ENCODE measurements around the gene SNRPA. TPM values are rescaled to one million over a fixed set of nuclear protein-coding genes. Genes with fewer than 3 reads are reported as not detected.
A peak's percentile ranks its signal among the peaks of the same experiment; 100 is the strongest.

Gene SNRPA
- total RNA-seq, 1 experiment from 2014 or later: 160 TPM

- peak overlapping the region; percentile 95 for H3K27ac Mint-ChIP-seq (ENCODE audit: low read depth, unreplicated experiment)
- ChIA-PET CTCF (interaction anchor here (0.7 kb wide), 1 partner anchor 22 kb away, joined by 3 read pairs; no protein-coding TSS in a partner anchor), POLR2A (interaction anchor here (0.6 to 2.4 kb wide), 33 partner anchors 9 to 1282 kb away, joined by 3 to 79 read pairs (median 5); partner anchors contain the start of genes ACTMAP, AXL, BLVRB and EGLN2)
- peaks cover 57% of the 10 kb centered on the region for H3K36me3 Mint-ChIP-seq (ENCODE audit: insufficient read depth, unreplicated experiment)
- peak overlapping the region; percentile 92 for H3K4me3 Mint-ChIP-seq (ENCODE audit: unreplicated experiment)
- BruUV-seq (replicated peaks): TSS peak; percentile 28
- H3K9me3 Mint-ChIP-seq (ENCODE audit: unreplicated experiment): no peaks in the 10 kb centered on the region
- no peaks in the 10 kb centered on the region for H3K27me3 Mint-ChIP-seq (ENCODE audit: insufficient read depth, unreplicated experiment)
- peaks cover 45% of the 10 kb centered on the region for H3K4me1 Mint-ChIP-seq (ENCODE audit: insufficient read depth, unreplicated experiment)
- intact Hi-C loops (cut with micrococcal nuclease): loop anchor here (2.0 kb wide), 1 partner anchor 33 kb away; the partner anchor contains the start of genes ACTMAP and SNRPA
- no peak for DNase-seq (ENCODE audit: unreplicated experiment)
- TF ChIP-seq, protein P1, sequence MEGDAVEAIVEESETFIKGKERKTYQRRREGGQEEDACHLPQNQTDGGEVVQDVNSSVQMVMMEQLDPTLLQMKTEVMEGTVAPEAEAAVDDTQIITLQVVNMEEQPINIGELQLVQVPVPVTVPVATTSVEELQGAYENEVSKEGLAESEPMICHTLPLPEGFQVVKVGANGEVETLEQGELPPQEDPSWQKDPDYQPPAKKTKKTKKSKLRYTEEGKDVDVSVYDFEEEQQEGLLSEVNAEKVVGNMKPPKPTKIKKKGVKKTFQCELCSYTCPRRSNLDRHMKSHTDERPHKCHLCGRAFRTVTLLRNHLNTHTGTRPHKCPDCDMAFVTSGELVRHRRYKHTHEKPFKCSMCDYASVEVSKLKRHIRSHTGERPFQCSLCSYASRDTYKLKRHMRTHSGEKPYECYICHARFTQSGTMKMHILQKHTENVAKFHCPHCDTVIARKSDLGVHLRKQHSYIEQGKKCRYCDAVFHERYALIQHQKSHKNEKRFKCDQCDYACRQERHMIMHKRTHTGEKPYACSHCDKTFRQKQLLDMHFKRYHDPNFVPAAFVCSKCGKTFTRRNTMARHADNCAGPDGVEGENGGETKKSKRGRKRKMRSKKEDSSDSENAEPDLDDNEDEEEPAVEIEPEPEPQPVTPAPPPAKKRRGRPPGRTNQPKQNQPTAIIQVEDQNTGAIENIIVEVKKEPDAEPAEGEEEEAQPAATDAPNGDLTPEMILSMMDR (IDR thresholded peaks at IDR 0.05; ENCODE audit: unreplicated experiment): no peak
Measured at GRCh38 chr19:40717325-40717879, 33.6 kb upstream of the SNRPA start.

- peaks cover 50% of the 10 kb centered on the region for H3K4me1 Mint-ChIP-seq (ENCODE audit: insufficient read depth, unreplicated experiment)
- H3K36me3 Mint-ChIP-seq (ENCODE audit: insufficient read depth, unreplicated experiment): peaks cover 60% of the 10 kb centered on the region
- no TSS peak for BruUV-seq (replicated peaks)
- H3K27me3 Mint-ChIP-seq (ENCODE audit: insufficient read depth, unreplicated experiment): no peaks in the 10 kb centered on the region
- TF ChIP-seq, protein P1 (IDR thresholded peaks at IDR 0.05; ENCODE audit: unreplicated experiment): no peak
- intact Hi-C loops (cut with micrococcal nuclease): loop anchor here (1.0 to 2.0 kb wide), 2 partner anchors 33 to 80 kb away; partner anchors contain the start of genes ACTMAP and SNRPA
- H3K27ac Mint-ChIP-seq (ENCODE audit: low read depth, unreplicated experiment): peak overlapping the region; percentile 95
- peak overlapping the region; percentile 92 for H3K4me3 Mint-ChIP-seq (ENCODE audit: unreplicated experiment)
- H3K9me3 Mint-ChIP-seq (ENCODE audit: unreplicated experiment): no peaks in the 10 kb centered on the region
- POLR2A ChIA-PET: interaction anchor here (0.6 to 3.7 kb wide), 28 partner anchors 10 to 545 kb away, joined by 3 to 79 read pairs (median 7); partner anchors contain the start of genes ACTMAP, AXL, BLVRB and EGLN2
- peak; percentile 56 for DNase-seq (ENCODE audit: unreplicated experiment)
- CTCF ChIA-PET: interaction anchor here (0.7 kb wide), 1 partner anchor 23 kb away, joined by 3 read pairs; no protein-coding TSS in a partner anchor
Measured at GRCh38 chr19:40717880-40718773, 32.9 kb upstream of the SNRPA start.

- peak overlapping the region; percentile 92 for H3K4me3 Mint-ChIP-seq (ENCODE audit: unreplicated experiment)
Measured at GRCh38 chr19:40718774-40719391, 32.1 kb upstream of the SNRPA start.

More at GRCh38 chr19:40718774-40719391, 32.1 kb upstream of the SNRPA start:
- POLR2A ChIA-PET: interaction anchor here (0.6 to 3.7 kb wide), 19 partner anchors 9 to 841 kb away, joined by 3 to 43 read pairs (median 4); partner anchors contain the start of genes ACTMAP, EGLN2, NUMBL and RAB4B
- Mint-ChIP-seq H3K27me3 (ENCODE audit: insufficient read depth, unreplicated experiment) (no peaks in the 10 kb centered on the region), H3K27ac (ENCODE audit: low read depth, unreplicated experiment) (peak overlapping the region; percentile 95), H3K36me3 (ENCODE audit: insufficient read depth, unreplicated experiment) (peaks cover 62% of the 10 kb centered on the region), H3K9me3 (ENCODE audit: unreplicated experiment) (no peaks in the 10 kb centered on the region), H3K4me1 (ENCODE audit: insufficient read depth, unreplicated experiment) (peaks cover 47% of the 10 kb centered on the region)
- TF ChIP-seq, protein P1 (IDR thresholded peaks at IDR 0.05; ENCODE audit: unreplicated experiment): no peak
- BruUV-seq (replicated peaks): no TSS peak
- CTCF ChIA-PET: interaction anchor here (0.6 to 0.9 kb wide), 2 partner anchors 36 to 413 kb away, joined by 4 read pairs; no protein-coding TSS in a partner anchor
- intact Hi-C loops (cut with micrococcal nuclease): loop anchor here (1.0 kb wide), 1 partner anchor 79 kb away; no protein-coding TSS in a partner anchor
- DNase-seq (ENCODE audit: unreplicated experiment): peak; percentile 92

Measured in MCF 10A (cell line).